K562 (cell line): ENCODE data around the gene APOBEC3C. TPM values are rescaled to one million over a fixed set of nuclear protein-coding genes. Genes with fewer than 3 reads are reported as not detected.

Experiments used
- ATAC-seq: fragments of 200-7000 bp; cut with Tn5 transposase; 3 replicates; pipeline ENCODE4 v1.9.1; 2020; ENCODE audit warnings: moderate library complexity
- BruUV-seq: library from RNA; stranded (reverse); fragments of 400-500 nt; replicated peaks from 2 replicates; lab custom pipeline; 2021; lab: Mats Ljungman, UMichigan
- CTCF ChIA-PET: fragments of 300-600 bp; formaldehyde crosslinking; extraction: SDS; loops from one replicate; lab custom pipeline; 2021; ENCODE audit warnings: low intra/inter-chr PET ratio; lab: Yijun Ruan, JAX
- POLR2A ChIA-PET: fragments of 300-600, 350-650 bp; sonication (Branson Sonifier 250); formaldehyde crosslinking; extraction: SDS; loops from one replicate; lab custom pipeline; 2021; ENCODE audit warnings: antibody characterized with exemption, inconsistent platforms; lab: Yijun Ruan, JAX
- DNase-seq, 4 experiments: peaks; one replicate each; pipeline versions ENCODE4 v3.0.0 to v3.0.0-alpha.2; 2011 to 2018; ENCODE audit warnings: low spot score in 3 of 4, mixed read lengths in 3 of 4; ENCODE audit errors: extremely low read depth in 1 of 4
- FAIRE-seq: peaks from 2 replicates; lab custom pipeline; 2011; peaks lifted over from hg19 to GRCh38; lab: Jason Lieb, UNC
- H2AFZ ChIP-seq: 2 replicates; pipeline ENCODE4 v1.6.0; 2011; ENCODE audit warnings: low read depth, low read length, control low read depth, inconsistent platforms
- H3K27ac ChIP-seq: fragments of 200-600 bp; 3 replicates; pipeline ENCODE4 v1.8.0; 2011; ENCODE audit warnings: low read depth, mild to moderate bottlenecking, control low read depth, inconsistent platforms, low read length, moderate library complexity, mixed read lengths; ENCODE audit errors: extremely low read depth
- H3K27me3 ChIP-seq, 2 experiments: fragments of 300-600 bp in 1 of 2; 2 replicates in 1 of 2; 3 replicates in 1 of 2; pipeline versions ENCODE4 v1.6.0 to v1.8.0; 2011; ENCODE audit warnings: inconsistent platforms in 2 of 2, low read length in 2 of 2, mild to moderate bottlenecking in 1 of 2, mixed read lengths in 1 of 2, moderate library complexity in 1 of 2; ENCODE audit not compliant: control insufficient read depth in 2 of 2, insufficient read depth in 2 of 2
- H3K36me3 ChIP-seq: fragments of 300-600 bp; 3 replicates; pipeline ENCODE4 v1.8.0; 2011; ENCODE audit warnings: mild to moderate bottlenecking, low read length, inconsistent platforms; ENCODE audit not compliant: control insufficient read depth, insufficient read depth
- H3K4me1 ChIP-seq, 2 experiments: fragments of 200-600 bp in 1 of 2; replicated peaks in 1 of 2; 2 replicates in 1 of 2; 3 replicates in 1 of 2; pipeline versions ENCODE4 v1.5.1 to v1.8.0; 2011; ENCODE audit warnings: inconsistent platforms in 2 of 2, low read length in 2 of 2, mild to moderate bottlenecking in 1 of 2, mixed read lengths in 1 of 2, moderate library complexity in 1 of 2; ENCODE audit not compliant: control insufficient read depth in 2 of 2, insufficient read depth in 2 of 2
- H3K4me2 ChIP-seq: 2 replicates; pipeline ENCODE4 v1.6.1; 2011; ENCODE audit warnings: low read length, control low read depth, inconsistent platforms, mixed read lengths; ENCODE audit not compliant: insufficient read depth
- H3K4me3 ChIP-seq: fragments of 200-600 bp; sonication (generic), shearing (Covaris generic); 2 replicates; pipeline ENCODE4 v1.5.1; 2016; ENCODE audit warnings: control low read depth, inconsistent platforms
- H3K79me2 ChIP-seq: fragments of 200-600 bp; 3 replicates; pipeline ENCODE4 v1.8.0; 2011; ENCODE audit warnings: low read length, inconsistent platforms; ENCODE audit not compliant: control insufficient read depth, insufficient read depth
- H3K9ac ChIP-seq, 2 experiments: 2 replicates each; pipeline versions ENCODE4 v1.6.0 to v1.6.1; 2011; ENCODE audit warnings: low read depth in 2 of 2, low read length in 2 of 2, control low read depth in 1 of 2, inconsistent platforms in 1 of 2, mild to moderate bottlenecking in 1 of 2, mixed read lengths in 1 of 2; ENCODE audit not compliant: insufficient read depth in 1 of 2
- H3K9me1 ChIP-seq: one replicate; pipeline ENCODE4 v1.6.0; 2011; ENCODE audit warnings: inconsistent platforms, mild to moderate bottlenecking, low read length, moderate library complexity; ENCODE audit not compliant: control insufficient read depth, insufficient read depth
- H3K9me3 ChIP-seq: replicated peaks from 2 replicates; pipeline ENCODE4 v1.5.1; 2011; ENCODE audit warnings: low read depth, low read length, inconsistent platforms; ENCODE audit not compliant: control insufficient read depth, insufficient read depth
- H4K20me1 ChIP-seq: replicated peaks from 2 replicates; pipeline ENCODE4 v1.6.1; 2011; ENCODE audit warnings: low read length, inconsistent platforms, mixed read lengths; ENCODE audit not compliant: control insufficient read depth, insufficient read depth
- EHMT2 ChIP-seq: fragments of 450-650 bp; IDR thresholded peaks from 2 replicates; pipeline ENCODE4 v1.6.1; 2018; ENCODE audit warnings: antibody characterized with exemption
- FOXA3 ChIP-seq, 2 experiments: fragments of 450-650 bp in 1 of 2; sonication (generic) in 1 of 2; formaldehyde crosslinking; IDR thresholded peaks in 1 of 2; conservative IDR thresholded peaks in 1 of 2; 2 replicates each; pipeline versions ENCODE4 v1.4.0 to v1.8.0; 2020 to 2022; ENCODE audit warnings: mild to moderate bottlenecking in 2 of 2, missing genetic modification reagents in 1 of 2
- FOXJ2 ChIP-seq: fragments of 200-800 bp; sonication (Bioruptor generic); IDR thresholded peaks from 2 replicates; pipeline ENCODE4 v1.6.1; 2016; ENCODE audit warnings: missing genetic modification characterization, missing compliant biosample characterization
- HSF4 ChIP-seq: fragments of 250-450 bp; sonication (Bioruptor Pico); IDR thresholded peaks from 2 replicates; pipeline ENCODE4 v2.1.2; 2022; ENCODE audit warnings: mild to moderate bottlenecking, moderate library complexity, borderline replicate concordance
- NELFE ChIP-seq: IDR thresholded peaks from 2 replicates; pipeline ENCODE4 v1.6.1; 2011; ENCODE audit warnings: mild to moderate bottlenecking; ENCODE audit not compliant: insufficient read depth, insufficient read length
- NFATC3 ChIP-seq: fragments of 450-650 bp; IDR thresholded peaks from 2 replicates; pipeline ENCODE4 v1.6.1; 2017; ENCODE audit warnings: mild to moderate bottlenecking
- SNRNP70 ChIP-seq: fragments of 200-400 bp; formaldehyde crosslinking; optimal IDR thresholded peaks from 2 replicates; pipeline ENCODE3; 2017; ENCODE audit warnings: low read depth, low read length
- STAT5A ChIP-seq: IDR thresholded peaks from 2 replicates; pipeline ENCODE4 v1.6.1; 2012; ENCODE audit warnings: low read length, inconsistent platforms, borderline replicate concordance
- STAT5B ChIP-seq: fragments of 250-450 bp; sonication (Bioruptor Pico); IDR thresholded peaks from 2 replicates; pipeline ENCODE4 v1.8.0; 2021; ENCODE audit warnings: mild to moderate bottlenecking, inconsistent platforms
- ZBTB17 ChIP-seq: fragments of 450-650 bp; formaldehyde crosslinking; IDR thresholded peaks from 2 replicates; pipeline ENCODE4 v1.4.0; 2020; ENCODE audit warnings: mild to moderate bottlenecking
- ZNF175 ChIP-seq: fragments of 200-800 bp; sonication (Bioruptor generic); IDR thresholded peaks from 2 replicates; pipeline ENCODE4 v1.6.1; 2016; ENCODE audit warnings: low read depth, mild to moderate bottlenecking, missing genetic modification characterization, missing compliant biosample characterization
- ZNF311 ChIP-seq: fragments of 250-450 bp; sonication (Bioruptor Pico); IDR thresholded peaks from 2 replicates; pipeline ENCODE4 v1.4.0; 2020; ENCODE audit warnings: mild to moderate bottlenecking, moderate library complexity
- WGBS: fragments of 100-300 bp; shearing (Covaris generic); methylation state at CpG from one replicate; pipeline ENCODE4 v1.1.6; 2016; ENCODE audit warnings: low coverage, mixed read lengths; ENCODE audit not compliant: insufficient coverage; ENCODE audit errors: missing lambda C conversion rate; 5-methylcytosine and 5-hydroxymethylcytosine counted together
- in situ Hi-C: fragments of 300-500 bp; cut with MboI; formaldehyde crosslinking; loops from 4 replicates; pipeline ENCODE4 v1.15.0; 2018; ENCODE audit warnings: inconsistent platforms, mixed read lengths
- intact Hi-C: fragments of 100-400 bp; cut with micrococcal nuclease; formaldehyde crosslinking; loops from 2 replicates; pipeline ENCODE4 v1.14.2; 2022
- polyA plus RNA-seq, 8 experiments: library from polyadenylated mRNA; depleted of rRNA in 4 of 8; stranded (reverse) in 5 of 8; unstranded in 3 of 8; fragments of >200 nt; fragmentation: Nextera tagmentation in 2 of 8; fragmentation: Illumina TruSeq in 1 of 8; extraction: Ambion mirVana in 2 of 8; extraction: Trizol in 1 of 8; gene quantifications; 2 replicates each; pipeline versions ENCODE4 v1.2.1 to v1.2.3, GENCODE V29; 2011 to 2014; ENCODE audit warnings: inconsistent platforms in 1 of 8, missing spikeins in 1 of 8
- total RNA-seq, 7 experiments: library from RNA; depleted of rRNA in 6 of 7; stranded (reverse); fragments of >200 nt in 6 of 7; fragmentation: Illumina TruSeq in 2 of 7; extraction: Trizol in 2 of 7; gene quantifications; 2 replicates each; pipeline versions ENCODE4 v1.2.1 to v1.2.3, GENCODE V29; 2011 to 2021; ENCODE audit warnings: low replicate concordance in 1 of 7
- TF ChIP-seq, protein P1 (sequence below): fragments of 450-650 bp; formaldehyde crosslinking; IDR thresholded peaks from 2 replicates; pipeline ENCODE4 v1.4.0; 2020; ENCODE audit warnings: mild to moderate bottlenecking
- TF ChIP-seq, protein P2 (sequence below): fragments of 250-450 bp; sonication (Bioruptor Pico); IDR thresholded peaks from 2 replicates; pipeline ENCODE4 v1.6.1; 2021; ENCODE audit warnings: mild to moderate bottlenecking
- TF ChIP-seq, protein P3 (sequence below): fragments of 450-650 bp; IDR thresholded peaks from 2 replicates; pipeline ENCODE4 v1.6.1; 2016; ENCODE audit warnings: missing biosample characterization, missing genetic modification characterization
- TF ChIP-seq, protein P4 (sequence below): fragments of 450-650 bp; IDR thresholded peaks from 2 replicates; pipeline ENCODE4 v1.6.1; 2016; ENCODE audit warnings: low read depth, mild to moderate bottlenecking, moderate library complexity

APOBEC3C gene
- total and polyA plus RNA-seq, 9 of the 15 experiments (the other 6 are each of a cell fraction or from before 2014, with no cell fraction given), result 12.4 to 285 (median 55.5) TPM

DNA sequence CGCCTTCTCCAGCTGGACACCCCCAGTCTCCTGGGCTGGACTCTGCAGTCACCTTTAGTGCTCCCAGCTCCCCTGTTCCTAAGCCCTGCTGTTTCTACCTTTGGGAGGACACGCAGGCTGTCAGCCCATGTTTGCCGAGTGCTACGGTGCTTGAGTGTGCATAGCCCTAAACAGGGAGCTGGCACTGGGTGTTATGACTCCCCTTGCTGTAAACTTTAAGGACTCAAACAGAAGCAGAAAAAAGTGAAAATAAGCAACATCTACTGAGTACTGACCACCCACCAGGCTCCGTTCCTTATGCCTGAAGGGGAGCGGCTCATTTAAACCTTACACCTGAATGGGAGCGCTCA lies 39.3 kb upstream of the APOBEC3C start:
- no TSS peak for BruUV-seq
- Histone ChIP-seq H3K36me3 (no peaks in the 10 kb centered on the region), H4K20me1 (no peaks in the 10 kb centered on the region), H3K9ac (no peak overlapping the region), H3K4me2 (no peak overlapping the region), H3K27ac (no peak overlapping the region), H3K4me3 (no peak overlapping the region), H3K27me3 (peaks cover 0 to 15% of the 10 kb centered on the region in 2 experiments; a peak in 3 of 5 replicates), H3K4me1 (no peaks in the 10 kb centered on the region; a peak in 1 of 5 replicates), H2AFZ (no peak overlapping the region; the same call in 1 of the 2 replicates), H3K9me1 (no peaks in the 10 kb centered on the region), H3K79me2 (no peaks in the 10 kb centered on the region), H3K9me3 (no peaks in the 10 kb centered on the region)
- TF ChIP-seq, protein P1, sequence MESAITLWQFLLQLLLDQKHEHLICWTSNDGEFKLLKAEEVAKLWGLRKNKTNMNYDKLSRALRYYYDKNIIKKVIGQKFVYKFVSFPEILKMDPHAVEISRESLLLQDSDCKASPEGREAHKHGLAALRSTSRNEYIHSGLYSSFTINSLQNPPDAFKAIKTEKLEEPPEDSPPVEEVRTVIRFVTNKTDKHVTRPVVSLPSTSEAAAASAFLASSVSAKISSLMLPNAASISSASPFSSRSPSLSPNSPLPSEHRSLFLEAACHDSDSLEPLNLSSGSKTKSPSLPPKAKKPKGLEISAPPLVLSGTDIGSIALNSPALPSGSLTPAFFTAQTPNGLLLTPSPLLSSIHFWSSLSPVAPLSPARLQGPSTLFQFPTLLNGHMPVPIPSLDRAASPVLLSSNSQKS (CRISPR knock-in tag), result no peak
- TF ChIP-seq SNRNP70 (no peak), NELFE (no peak), FOXJ2 (tag) (no peak), HSF4 (CRISPR knock-in tag) (no peak), ZNF311 (CRISPR knock-in tag) (no peak), ZBTB17 (CRISPR knock-in tag) (no peak), ZNF175 (CRISPR knock-in tag) (no peak), STAT5A (no peak), EHMT2 (no peak), FOXA3 (CRISPR knock-in tag; conservative IDR thresholded peaks at IDR 0.05 in 1 of 2, IDR thresholded peaks at IDR 0.05 in 1 of 2) (no peak), NFATC3 (no peak), STAT5B (CRISPR knock-in tag) (no peak)
- TF ChIP-seq, protein P2, sequence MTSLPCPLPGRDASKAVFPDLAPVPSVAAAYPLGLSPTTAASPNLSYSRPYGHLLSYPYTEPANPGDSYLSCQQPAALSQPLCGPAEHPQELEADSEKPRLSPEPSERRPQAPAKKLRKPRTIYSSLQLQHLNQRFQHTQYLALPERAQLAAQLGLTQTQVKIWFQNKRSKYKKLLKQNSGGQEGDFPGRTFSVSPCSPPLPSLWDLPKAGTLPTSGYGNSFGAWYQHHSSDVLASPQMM (CRISPR knock-in tag), result no peak
- TF ChIP-seq, protein P3, sequence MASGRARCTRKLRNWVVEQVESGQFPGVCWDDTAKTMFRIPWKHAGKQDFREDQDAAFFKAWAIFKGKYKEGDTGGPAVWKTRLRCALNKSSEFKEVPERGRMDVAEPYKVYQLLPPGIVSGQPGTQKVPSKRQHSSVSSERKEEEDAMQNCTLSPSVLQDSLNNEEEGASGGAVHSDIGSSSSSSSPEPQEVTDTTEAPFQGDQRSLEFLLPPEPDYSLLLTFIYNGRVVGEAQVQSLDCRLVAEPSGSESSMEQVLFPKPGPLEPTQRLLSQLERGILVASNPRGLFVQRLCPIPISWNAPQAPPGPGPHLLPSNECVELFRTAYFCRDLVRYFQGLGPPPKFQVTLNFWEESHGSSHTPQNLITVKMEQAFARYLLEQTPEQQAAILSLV, result no peak
- TF ChIP-seq, protein P4, sequence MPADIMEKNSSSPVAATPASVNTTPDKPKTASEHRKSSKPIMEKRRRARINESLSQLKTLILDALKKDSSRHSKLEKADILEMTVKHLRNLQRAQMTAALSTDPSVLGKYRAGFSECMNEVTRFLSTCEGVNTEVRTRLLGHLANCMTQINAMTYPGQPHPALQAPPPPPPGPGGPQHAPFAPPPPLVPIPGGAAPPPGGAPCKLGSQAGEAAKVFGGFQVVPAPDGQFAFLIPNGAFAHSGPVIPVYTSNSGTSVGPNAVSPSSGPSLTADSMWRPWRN, result no peak
- intact Hi-C loops (no loop called here), in situ Hi-C loops (no loop called here)
- WGBS, result 41% methylated on average over 6 of the region's 7 CpGs
- no peak for DNase-seq
- ChIA-PET POLR2A (interaction anchor here (0.6 to 0.8 kb wide), 2 partner anchors 10 to 92 kb away, joined by 3 to 4 read pairs; no protein-coding TSS in a partner anchor), CTCF (no interaction called here)
- ATAC-seq, result no peak
- no peak for FAIRE-seq
